ENCODE results near the gene SCGB1A1.

The SCGB1A1 gene

DNA sequence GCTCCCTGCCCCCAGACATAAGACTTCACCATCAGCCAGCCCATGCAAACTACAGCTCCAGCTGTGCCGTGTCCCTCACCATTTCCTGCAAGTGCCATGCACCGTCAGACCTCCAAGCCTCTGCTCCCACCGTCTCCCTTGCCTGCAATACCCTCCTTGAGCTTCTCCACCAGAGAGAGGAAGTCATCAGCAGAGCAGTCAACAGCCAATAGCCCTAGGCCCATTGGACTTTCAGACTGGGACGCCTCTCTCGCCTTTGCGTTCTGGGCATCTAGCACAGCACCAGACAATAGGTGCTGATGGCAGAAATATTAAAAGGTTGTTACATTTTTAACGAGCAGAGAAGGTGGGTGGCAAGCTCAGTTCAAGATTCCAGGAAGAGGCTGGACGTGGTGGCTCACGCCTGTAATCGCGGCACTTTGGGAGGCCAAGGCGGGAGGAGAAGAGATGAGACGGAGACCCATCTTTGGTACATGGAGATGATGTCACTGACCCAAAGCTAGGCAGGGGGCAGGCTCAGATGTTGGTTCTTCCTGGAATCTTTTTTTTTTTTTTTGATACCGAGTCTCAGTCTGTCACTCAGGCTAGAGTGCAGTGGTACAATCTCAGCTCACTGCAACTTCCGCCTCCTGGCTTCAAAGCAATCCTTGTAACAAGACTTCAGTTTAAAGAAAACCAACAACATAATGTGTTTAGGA is 31.9 kb downstream of the SCGB1A1 start:
- no peak for DNase-seq

- DNase-seq, result no peak
Measured at GRCh38 chr11:62451241-62451621, 32.4 kb downstream of the SCGB1A1 start.

GRCh38 chr11:62452261-62452660 is 33.4 kb downstream of the SCGB1A1 start:
- no peak for DNase-seq

DNA sequence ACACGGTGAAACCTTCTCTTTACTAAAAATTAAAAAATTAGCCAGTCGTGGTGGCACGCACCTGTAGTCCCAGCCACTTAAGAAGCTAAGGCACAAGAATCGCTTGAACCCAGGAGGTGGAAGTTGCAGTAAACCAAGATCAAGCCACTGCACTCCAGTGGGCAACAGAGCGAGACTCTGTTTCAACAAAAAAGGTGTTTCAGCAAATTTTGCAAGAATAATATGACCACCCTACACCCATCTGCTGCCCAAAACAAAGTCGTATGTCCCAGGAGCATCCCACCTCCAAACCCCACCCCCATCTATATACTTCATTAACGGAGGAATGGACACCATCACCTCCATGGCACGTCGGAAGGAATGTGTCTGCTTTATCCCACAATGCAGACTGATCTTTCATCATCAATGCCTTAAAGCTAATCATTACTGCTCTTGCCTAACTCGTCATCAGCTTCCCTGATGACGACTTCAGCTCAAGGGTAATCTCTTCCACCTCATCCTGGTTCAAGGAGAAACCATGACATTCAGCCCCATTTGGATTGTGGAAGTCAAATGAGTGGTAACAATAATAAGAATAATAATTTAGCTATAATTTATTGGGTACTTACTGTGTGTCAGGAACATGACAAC is 34.1 kb downstream of the SCGB1A1 start:
- no peak for DNase-seq

DNA sequence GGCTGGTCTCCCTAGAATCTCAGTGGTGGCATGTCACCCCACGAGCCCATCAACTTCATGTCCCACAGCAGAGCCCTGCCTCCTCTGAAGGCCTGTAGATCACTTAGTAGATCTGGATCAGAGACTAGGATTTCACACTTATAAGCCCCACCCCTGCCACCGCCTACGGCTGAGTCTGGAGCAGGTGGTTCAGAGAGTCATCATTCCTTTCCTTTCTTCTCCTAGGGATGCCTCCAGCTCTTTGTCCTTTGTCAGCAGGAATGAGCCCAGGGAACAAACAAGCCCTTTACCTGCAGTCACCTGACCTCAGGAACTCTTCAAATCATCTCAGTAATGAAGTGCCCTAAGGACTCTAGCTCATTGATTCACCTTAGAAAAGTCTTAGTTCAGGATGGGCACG is 37.8 kb downstream of the SCGB1A1 start:
- no peak for DNase-seq

- no peak for DNase-seq
Measured at GRCh38 chr11:62457478-62457877, 38.6 kb downstream of the SCGB1A1 start.

DNA sequence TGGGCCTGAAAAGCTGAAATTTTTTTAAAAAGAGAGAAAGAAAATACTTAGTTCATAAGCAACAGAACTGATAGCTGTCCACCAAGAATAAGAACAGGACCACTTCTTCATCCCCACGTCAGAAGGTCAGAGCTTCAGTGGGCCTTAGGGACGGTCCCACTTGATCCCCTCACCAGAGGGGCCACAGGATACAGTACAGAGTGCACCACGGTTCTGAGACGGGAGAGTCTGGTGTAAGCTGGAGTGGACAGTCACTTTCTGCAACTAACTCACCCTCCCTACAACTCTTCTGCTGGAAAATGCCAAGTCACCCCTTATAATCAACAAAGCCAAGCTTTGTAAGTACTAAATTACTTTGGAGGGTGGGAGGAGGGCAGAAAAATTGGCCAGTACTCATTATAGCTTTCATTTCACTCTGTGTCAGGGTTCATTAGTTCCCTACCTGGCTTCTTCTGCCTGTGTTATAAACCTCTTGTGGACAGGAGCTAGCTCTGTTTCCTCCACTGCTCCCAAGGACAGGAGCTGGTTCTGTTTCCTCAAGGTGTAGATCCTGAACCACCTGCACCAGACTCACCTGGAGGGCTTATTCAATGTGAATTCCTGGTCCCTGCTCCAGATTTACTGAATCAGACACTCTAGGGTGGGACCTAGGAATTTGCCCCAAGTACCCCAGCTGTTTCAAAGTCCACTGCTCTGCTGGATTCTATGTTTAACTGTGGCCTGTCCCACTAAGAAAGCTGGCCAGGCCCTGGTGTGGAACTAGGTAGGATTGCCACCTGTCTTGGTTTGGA is 39.6 kb downstream of the SCGB1A1 start:
- DNase-seq, result no peak

DNA sequence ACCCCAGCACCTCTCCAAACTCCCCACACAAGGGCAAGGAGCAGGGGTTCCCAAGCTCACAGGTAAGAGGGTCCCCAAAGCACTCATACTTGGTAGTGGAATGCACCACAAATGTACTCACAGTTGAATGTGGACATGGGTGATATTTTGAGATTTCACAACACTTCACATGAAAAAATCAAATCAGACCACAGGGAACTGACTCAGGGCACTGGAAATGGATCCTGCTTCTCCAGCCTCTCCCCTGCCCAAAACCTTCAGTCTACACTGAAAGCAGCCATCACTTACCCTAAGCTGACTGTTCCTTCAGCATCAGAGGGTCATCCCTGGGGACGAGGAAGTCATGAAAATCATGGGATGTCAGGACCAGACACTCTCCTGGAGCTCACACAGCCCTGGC is 40.2 kb downstream of the SCGB1A1 start:
- no peak for DNase-seq

GRCh38 chr11:62461740-62462507 is 43.1 kb downstream of the SCGB1A1 start:
- no peak for DNase-seq

DNA sequence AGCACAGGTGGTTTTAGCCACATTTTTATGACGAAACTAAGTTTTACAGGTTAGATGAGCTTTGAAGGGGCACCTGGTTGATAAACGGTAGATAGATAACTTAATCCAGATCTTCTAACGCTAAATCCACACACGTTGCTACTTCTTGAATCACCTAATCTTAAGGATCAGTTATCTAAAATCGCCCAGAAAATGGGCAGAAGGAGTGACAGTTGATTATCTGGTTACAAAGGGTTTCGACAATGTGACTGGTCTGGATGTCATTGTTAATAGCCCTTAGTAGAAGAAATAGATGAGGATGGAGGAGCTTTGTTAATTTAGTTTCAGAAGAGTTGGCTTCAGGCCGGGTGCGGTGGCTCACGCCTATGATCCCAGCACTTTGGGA is 43.7 kb downstream of the SCGB1A1 start:
- no peak for DNase-seq

- no peak for DNase-seq
Measured at GRCh38 chr11:62463121-62463542, 44.3 kb downstream of the SCGB1A1 start.

- DNase-seq, result no peak
Measured at GRCh38 chr11:62464655-62465054, 45.8 kb downstream of the SCGB1A1 start.

- DNase-seq, result no peak
Measured at GRCh38 chr11:62466444-62466843, 47.6 kb downstream of the SCGB1A1 start.

- no peak for DNase-seq
Measured at GRCh38 chr11:62468577-62468976, 49.7 kb downstream of the SCGB1A1 start.

DNA sequence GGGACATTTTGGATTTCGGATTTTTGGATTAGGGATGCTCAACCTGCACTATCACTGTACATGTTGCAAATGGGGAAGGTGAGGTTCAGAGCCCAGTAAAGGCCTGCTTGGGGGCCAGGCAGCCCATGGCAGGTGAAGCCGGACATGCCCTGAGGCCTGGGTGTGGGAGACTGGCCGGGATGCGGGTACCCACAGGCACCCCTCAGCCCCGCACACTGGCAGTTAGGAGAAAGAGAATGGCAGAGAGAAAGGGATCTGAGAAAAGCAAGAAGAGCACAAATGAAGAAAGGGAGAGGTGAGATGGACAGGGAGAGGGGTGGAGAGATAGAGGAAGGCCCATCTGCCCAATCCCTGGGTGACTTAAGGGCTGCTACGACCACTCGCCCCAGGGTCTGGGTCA is 52.8 kb downstream of the SCGB1A1 start:
- DNase-seq, result no peak

DNA sequence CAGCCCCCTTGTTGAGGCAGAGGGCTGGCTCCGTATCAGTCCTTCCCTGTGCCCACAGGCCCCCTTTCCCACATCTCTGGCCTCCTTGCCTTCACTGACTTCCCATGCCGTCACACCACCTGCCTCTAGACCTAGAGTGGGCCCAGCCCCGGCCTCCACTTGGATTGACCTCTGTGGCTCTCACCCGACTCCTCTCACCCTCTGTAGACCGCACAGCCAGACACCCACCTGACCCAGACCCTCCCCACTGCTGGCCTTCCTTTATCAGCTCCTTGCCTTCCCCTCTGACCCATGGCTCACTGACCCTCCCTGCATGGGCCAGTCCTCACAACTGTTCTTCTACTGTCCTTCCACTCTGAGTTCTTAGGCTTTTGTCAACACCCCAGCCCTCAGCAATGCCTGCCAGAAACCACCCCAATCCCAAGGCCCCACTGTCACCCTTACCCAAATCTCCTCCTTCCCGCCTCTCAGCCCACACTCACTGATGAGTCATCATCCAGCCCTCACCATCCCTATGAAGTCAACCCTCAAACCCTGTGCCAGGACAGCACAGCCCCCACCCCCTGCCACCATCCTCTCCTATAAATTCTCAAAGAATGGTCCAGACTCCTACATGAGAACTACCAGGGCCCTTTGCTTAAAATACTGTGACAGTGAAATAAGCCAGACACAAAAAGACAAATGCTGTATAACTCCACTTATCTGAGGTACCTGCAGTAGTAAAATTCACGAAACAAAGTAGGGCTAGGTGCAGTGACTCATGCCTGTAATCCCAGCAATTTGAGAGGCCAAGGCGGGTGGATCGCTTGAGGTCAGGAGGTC is 53.4 kb downstream of the SCGB1A1 start:
- no peak for DNase-seq
